OCI-LY7 (cell line): ENCODE measurements around the gene BTG2. TPM values are rescaled to one million over a fixed set of nuclear protein-coding genes. Genes with fewer than 3 reads are reported as not detected.

Source experiments
- BruUV-seq: library from RNA; stranded (reverse); fragments of 400-500 nt; replicated peaks from 2 replicates; lab custom pipeline; 2021; lab: Mats Ljungman, UMichigan
- CTCF ChIA-PET: fragments of 300-600 bp; sonication (Branson Sonifier 250); formaldehyde crosslinking; loops from one replicate; lab custom pipeline; 2022; ENCODE audit warnings: antibody characterized with exemption; ENCODE audit not compliant: unreplicated experiment; lab: Charles Lee
- POLR2A ChIA-PET: fragments of 300-600 bp; sonication (Branson Sonifier 250); formaldehyde crosslinking; loops from one replicate; lab custom pipeline; 2022; ENCODE audit warnings: antibody characterized with exemption; lab: Charles Lee
- DNase-seq: peaks from one replicate; pipeline ENCODE4 v3.0.0-alpha.2; 2015; ENCODE audit warnings: low spot score
- H2AFZ ChIP-seq: fragments of 200-600 bp; sonication (generic), shearing (Covaris generic); 2 replicates; pipeline ENCODE4 v1.6.1; 2014; ENCODE audit warnings: mild to moderate bottlenecking, antibody characterized with exemption, low read length, moderate library complexity
- H3K27ac ChIP-seq: fragments of 200-600 bp; sonication (generic); 2 replicates; pipeline ENCODE4 v1.5.1; 2014; ENCODE audit warnings: mixed run types, low read depth, mild to moderate bottlenecking, moderate library complexity, low read length, inconsistent platforms; ENCODE audit not compliant: poor library complexity, severe bottlenecking
- H3K36me3 ChIP-seq: fragments of 200-600 bp; sonication (generic); 2 replicates; pipeline ENCODE4 v1.6.1; 2014; ENCODE audit warnings: mild to moderate bottlenecking, antibody characterized with exemption, low read length, moderate library complexity, mixed read lengths; ENCODE audit not compliant: insufficient read depth
- H3K4me1 ChIP-seq: fragments of 200-600 bp; sonication (generic); 2 replicates; pipeline ENCODE4 v1.5.1; 2014; ENCODE audit warnings: mild to moderate bottlenecking, low read length; ENCODE audit not compliant: insufficient read depth, poor library complexity, severe bottlenecking
- H3K4me2 ChIP-seq: fragments of 200-600 bp; sonication (generic); 2 replicates; pipeline ENCODE4 v1.6.1; 2014; ENCODE audit warnings: mild to moderate bottlenecking, low read length
- H3K4me3 ChIP-seq: fragments of 200-600 bp; sonication (generic); 2 replicates; pipeline ENCODE4 v1.5.1; 2014; ENCODE audit warnings: mild to moderate bottlenecking, low read depth, low read length; ENCODE audit not compliant: poor library complexity, severe bottlenecking
- H3K79me2 ChIP-seq: fragments of 200-600 bp; sonication (generic); 2 replicates; pipeline ENCODE4 v1.6.1; 2016; ENCODE audit warnings: low read depth, mild to moderate bottlenecking, low read length, moderate library complexity, mixed read lengths; ENCODE audit not compliant: insufficient read depth
- H3K9me2 ChIP-seq: fragments of 200-600 bp; sonication (generic); 2 replicates; pipeline ENCODE4 v1.6.1; 2016; ENCODE audit warnings: mild to moderate bottlenecking, low read length, mixed read lengths; ENCODE audit not compliant: insufficient read depth
- H3K9me3 ChIP-seq: fragments of 200-600 bp; sonication (generic); 2 replicates; pipeline ENCODE4 v1.6.1; 2014; ENCODE audit warnings: mild to moderate bottlenecking, mixed run types, low read length, mixed read lengths
- H4K20me1 ChIP-seq: fragments of 200-600 bp; sonication (generic); 2 replicates; pipeline ENCODE4 v1.6.1; 2014; ENCODE audit warnings: mild to moderate bottlenecking, antibody characterized with exemption, low read length, moderate library complexity, mixed read lengths; ENCODE audit not compliant: insufficient read depth
- CTCF ChIP-seq: fragments of 200-600 bp; sonication (generic); conservative IDR thresholded peaks from 2 replicates; pipeline ENCODE4 v1.5.1; 2014; ENCODE audit warnings: mild to moderate bottlenecking, antibody characterized with exemption, low read length, moderate library complexity, mixed read lengths
- EZH2phosphoT487 ChIP-seq: fragments of 200-600 bp; sonication (generic); IDR thresholded peaks from 2 replicates; pipeline ENCODE4 v1.6.1; 2018; ENCODE audit warnings: low read depth, borderline replicate concordance, mild to moderate bottlenecking, mixed run types, antibody characterized with exemption, low read length, moderate library complexity, mixed read lengths
- intact Hi-C: fragments of 100-400 bp; cut with micrococcal nuclease; formaldehyde crosslinking; loops from one replicate; pipeline ENCODE4 v1.10.0; 2022; ENCODE audit not compliant: unreplicated experiment
- total RNA-seq, 2 experiments: library from RNA; depleted of rRNA in 1 of 2; stranded (reverse); fragments of >200 nt in 1 of 2; shearing (Covaris generic) in 1 of 2; gene quantifications; 2 replicates each; pipeline ENCODE4 v1.2.3, GENCODE V29; 2014 to 2022

Gene BTG2
- total RNA-seq, 2 experiments from 2014 or later = 99.5 to 156 TPM

GRCh38 chr1:203342192-203342940 lies 37.0 kb downstream of the BTG2 start:
- Histone ChIP-seq H3K4me2 (no peak overlapping the region), H3K79me2 (no peaks in the 10 kb centered on the region), H3K4me3 (no peak overlapping the region), H2AFZ (no peak overlapping the region), H3K9me3 (no peaks in the 10 kb centered on the region), H3K27ac (no peak overlapping the region), H4K20me1 (no peaks in the 10 kb centered on the region), H3K4me1 (peaks cover 41% of the 10 kb centered on the region), H3K36me3 (no peaks in the 10 kb centered on the region), H3K9me2 (no peaks in the 10 kb centered on the region)
- TF ChIP-seq CTCF (peak; percentile 89), EZH2phosphoT487 (no peak)
- intact Hi-C loops = no loop called here
- ChIA-PET CTCF (interaction anchor here (0.5 to 2.8 kb wide), 8 partner anchors 22 to 311 kb away, joined by 3 to 9 read pairs (median 5); no protein-coding TSS in a partner anchor), POLR2A (interaction anchor here (0.6 to 1.1 kb wide), 3 partner anchors 71 to 111 kb away, joined by 3 to 5 read pairs (median 4); no protein-coding TSS in a partner anchor)
- peak; percentile 67 for DNase-seq
- BruUV-seq = no TSS peak

- Histone ChIP-seq H3K9me3 (no peaks in the 10 kb centered on the region), H3K79me2 (no peaks in the 10 kb centered on the region), H3K9me2 (no peaks in the 10 kb centered on the region), H3K4me3 (no peak overlapping the region), H3K27ac (no peak overlapping the region), H4K20me1 (no peaks in the 10 kb centered on the region), H3K4me2 (no peak overlapping the region), H3K4me1 (peaks cover 34% of the 10 kb centered on the region), H3K36me3 (no peaks in the 10 kb centered on the region), H2AFZ (no peak overlapping the region)
- BruUV-seq = no TSS peak
- intact Hi-C loops = no loop called here
- no peak for TF ChIP-seq EZH2phosphoT487
- TF ChIP-seq CTCF = no peak
- ChIA-PET CTCF (interaction anchor here (1.0 to 2.8 kb wide), 3 partner anchors 75 to 103 kb away, joined by 3 to 9 read pairs (median 4); no protein-coding TSS in a partner anchor), POLR2A (interaction anchor here (0.5 to 1.6 kb wide), 5 partner anchors 12 to 551 kb away, joined by 3 to 6 read pairs (median 3); no protein-coding TSS in a partner anchor)
- DNase-seq = no peak
Measured at GRCh38 chr1:203343956-203344754, 38.8 kb downstream of the BTG2 start.
